ENCODE measurements around the gene CACNB4.

The CACNB4 gene

GRCh38 chr2:151872463-151872862 is 226.4 kb downstream of the CACNB4 start:
- TF ChIP-seq GABPA (IDR thresholded peaks at IDR 0.05; ENCODE audit: low read depth) (no peak), REST (IDR thresholded peaks at IDR 0.05; ENCODE audit: insufficient replicate concordance, low read depth) (no peak), POLR2AphosphoS5 (IDR thresholded peaks at IDR 0.05; ENCODE audit: low read depth) (no peak), CTCF (IDR thresholded peaks at IDR 0.05; ENCODE audit: insufficient read depth, low read length) (no peak), SPI1 (IDR thresholded peaks at IDR 0.05; ENCODE audit: borderline replicate concordance, low read depth) (no peak)
- DNase-seq (ENCODE audit: low read depth in 1 of 2, low spot score in 1 of 2), result no peak
- Histone ChIP-seq H3K4me3 (replicated peaks; ENCODE audit: insufficient read depth, low read length) (no peak overlapping the region), H3K27me3 (ENCODE audit: insufficient read depth, poor library complexity, severe bottlenecking) (no peaks in the 10 kb centered on the region), H3K27ac (replicated peaks) (no peak overlapping the region)

- no peak for DNase-seq (ENCODE audit: low read depth in 1 of 2, low spot score in 1 of 2)
- Histone ChIP-seq H3K27me3 (ENCODE audit: insufficient read depth, poor library complexity, severe bottlenecking) (no peaks in the 10 kb centered on the region), H3K27ac (replicated peaks) (no peak overlapping the region), H3K4me3 (replicated peaks; ENCODE audit: insufficient read depth, low read length) (no peak overlapping the region)
- TF ChIP-seq GABPA (IDR thresholded peaks at IDR 0.05; ENCODE audit: low read depth) (no peak), SPI1 (IDR thresholded peaks at IDR 0.05; ENCODE audit: borderline replicate concordance, low read depth) (no peak), POLR2AphosphoS5 (IDR thresholded peaks at IDR 0.05; ENCODE audit: low read depth) (no peak), CTCF (IDR thresholded peaks at IDR 0.05; ENCODE audit: insufficient read depth, low read length) (no peak), REST (IDR thresholded peaks at IDR 0.05; ENCODE audit: insufficient replicate concordance, low read depth) (no peak)
Measured at GRCh38 chr2:151869291-151869690, 229.6 kb downstream of the CACNB4 start.

GRCh38 chr2:151862700-151863099 is 236.1 kb downstream of the CACNB4 start:
- no peak for DNase-seq (ENCODE audit: low read depth in 1 of 2, low spot score in 1 of 2)
- Histone ChIP-seq H3K27ac (replicated peaks) (no peak overlapping the region), H3K27me3 (ENCODE audit: insufficient read depth, poor library complexity, severe bottlenecking) (no peaks in the 10 kb centered on the region), H3K4me3 (replicated peaks; ENCODE audit: insufficient read depth, low read length) (no peak overlapping the region)
- no peak for TF ChIP-seq GABPA (IDR thresholded peaks at IDR 0.05; ENCODE audit: low read depth)
- no peak for TF ChIP-seq CTCF (IDR thresholded peaks at IDR 0.05; ENCODE audit: insufficient read depth, low read length)
- TF ChIP-seq POLR2AphosphoS5 (IDR thresholded peaks at IDR 0.05; ENCODE audit: low read depth), result no peak
- no peak for TF ChIP-seq SPI1 (IDR thresholded peaks at IDR 0.05; ENCODE audit: borderline replicate concordance, low read depth)
- no peak for TF ChIP-seq REST (IDR thresholded peaks at IDR 0.05; ENCODE audit: insufficient replicate concordance, low read depth)
